ENCODE data around the gene AK6. TPM values are rescaled to one million over a fixed set of nuclear protein-coding genes. Genes with fewer than 3 reads are reported as not detected.

Gene AK6
- total RNA-seq, 1 experiment from 2014 or later: 37.4 TPM

DNA sequence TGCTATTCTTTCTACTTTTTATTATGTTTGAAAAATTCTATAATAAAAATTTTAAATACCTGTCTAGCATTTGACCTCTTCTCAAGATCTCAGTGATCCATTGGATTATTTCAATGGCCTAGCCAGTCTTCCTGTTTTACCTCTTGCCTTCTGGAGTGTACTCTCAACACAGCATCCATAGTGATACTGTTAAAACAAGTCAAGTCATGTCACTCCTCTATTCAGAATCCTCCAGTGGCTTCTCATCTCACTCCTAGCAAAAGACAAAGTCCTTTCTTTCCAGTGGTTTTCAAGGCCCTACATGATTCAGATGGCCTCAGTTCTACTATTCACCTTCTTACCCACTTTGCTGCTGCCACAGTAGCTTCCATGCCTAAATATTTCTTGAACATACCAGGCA, 47.4 kb upstream of the AK6 start:
- Histone ChIP-seq H3K27ac (ENCODE audit: low read length) (no peak overlapping the region), H3K4me3 (ENCODE audit: low read length) (peak overlapping the region; percentile 85)

DNA sequence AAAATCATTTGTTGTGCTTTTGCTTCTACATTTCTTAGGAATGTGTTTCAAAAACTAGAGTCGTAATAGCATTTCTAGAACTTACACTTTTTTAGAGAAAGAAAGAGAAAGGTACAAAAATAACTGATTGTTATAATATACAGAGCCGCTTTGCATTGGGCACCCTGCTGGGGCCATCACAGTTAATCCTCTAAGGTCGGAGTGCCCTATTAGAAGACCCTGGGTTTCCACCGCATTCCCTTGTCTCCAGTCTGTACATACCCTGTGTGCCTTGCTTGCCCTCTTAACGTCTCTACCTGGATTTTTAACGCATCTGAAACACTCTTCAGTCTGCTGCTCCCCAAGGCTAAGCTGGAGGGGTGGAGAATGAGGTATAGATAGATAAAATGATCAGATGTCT, 46.9 kb upstream of the AK6 start:
- POLR2A ChIA-PET (ENCODE audit: unreplicated experiment): no interaction called here
- CTCF ChIA-PET: no interaction called here
- H3K9me2 ChIP-seq (replicated peaks; ENCODE audit: low read length): no peaks in the 10 kb centered on the region
- peak overlapping the region; percentile 88 for H3K9ac ChIP-seq (ENCODE audit: low read length)
- H3F3A ChIP-seq (ENCODE audit: low read length, unreplicated experiment): no peaks in the 10 kb centered on the region
- DNase-seq (no peak), ATAC-seq (no peak)
- H3K4me1 ChIP-seq (ENCODE audit: insufficient read depth, low read length): peaks cover 7% of the 10 kb centered on the region; the same call in 1 of the 2 replicates
- no peaks in the 10 kb centered on the region for H3K27me3 ChIP-seq (ENCODE audit: low read length)
- TF ChIP-seq, protein P1, sequence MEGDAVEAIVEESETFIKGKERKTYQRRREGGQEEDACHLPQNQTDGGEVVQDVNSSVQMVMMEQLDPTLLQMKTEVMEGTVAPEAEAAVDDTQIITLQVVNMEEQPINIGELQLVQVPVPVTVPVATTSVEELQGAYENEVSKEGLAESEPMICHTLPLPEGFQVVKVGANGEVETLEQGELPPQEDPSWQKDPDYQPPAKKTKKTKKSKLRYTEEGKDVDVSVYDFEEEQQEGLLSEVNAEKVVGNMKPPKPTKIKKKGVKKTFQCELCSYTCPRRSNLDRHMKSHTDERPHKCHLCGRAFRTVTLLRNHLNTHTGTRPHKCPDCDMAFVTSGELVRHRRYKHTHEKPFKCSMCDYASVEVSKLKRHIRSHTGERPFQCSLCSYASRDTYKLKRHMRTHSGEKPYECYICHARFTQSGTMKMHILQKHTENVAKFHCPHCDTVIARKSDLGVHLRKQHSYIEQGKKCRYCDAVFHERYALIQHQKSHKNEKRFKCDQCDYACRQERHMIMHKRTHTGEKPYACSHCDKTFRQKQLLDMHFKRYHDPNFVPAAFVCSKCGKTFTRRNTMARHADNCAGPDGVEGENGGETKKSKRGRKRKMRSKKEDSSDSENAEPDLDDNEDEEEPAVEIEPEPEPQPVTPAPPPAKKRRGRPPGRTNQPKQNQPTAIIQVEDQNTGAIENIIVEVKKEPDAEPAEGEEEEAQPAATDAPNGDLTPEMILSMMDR (conservative IDR thresholded peaks at IDR 0.05; ENCODE audit: low read depth, low read length): no peak
- TF ChIP-seq EZH2 (IDR thresholded peaks at IDR 0.05; ENCODE audit: low read length, unreplicated experiment) (no peak), EZH2phosphoT487 (IDR thresholded peaks at IDR 0.05; ENCODE audit: borderline replicate concordance, low read length) (no peak)
- no TSS peak for BruUV-seq (replicated peaks)
- H3K79me2 ChIP-seq (ENCODE audit: low read length): peaks cover 39% of the 10 kb centered on the region
- intact Hi-C loops (cut with micrococcal nuclease): no loop called here
- H4K20me1 ChIP-seq (ENCODE audit: low read length): no peaks in the 10 kb centered on the region
- peak overlapping the region; percentile 85 for H3K4me3 ChIP-seq (ENCODE audit: low read length)
- H3K36me3 ChIP-seq (ENCODE audit: low read depth, low read length): peaks cover 11% of the 10 kb centered on the region; the same call in 1 of the 2 replicates
- H3K9me3 ChIP-seq (ENCODE audit: low read length): no peaks in the 10 kb centered on the region
- peak overlapping the region; percentile 95 for H3K4me2 ChIP-seq (ENCODE audit: low read length)
- peak overlapping the region; percentile 83 for H3K27ac ChIP-seq (ENCODE audit: low read length)
- peak overlapping the region; percentile 93 for H2AFZ ChIP-seq (ENCODE audit: low read length)

More for the DNA sequence above, 47.4 kb upstream of the AK6 start:
- no peaks in the 10 kb centered on the region for H4K20me1 ChIP-seq (ENCODE audit: low read length)
- H3K4me1 ChIP-seq (ENCODE audit: insufficient read depth, low read length): peaks cover 7% of the 10 kb centered on the region; the same call in 1 of the 2 replicates
- H2AFZ ChIP-seq (ENCODE audit: low read length): no peak overlapping the region
- ATAC-seq (no peak), DNase-seq (no peak)
- H3K79me2 ChIP-seq (ENCODE audit: low read length): peaks cover 42% of the 10 kb centered on the region
- H3K36me3 ChIP-seq (ENCODE audit: low read depth, low read length): peaks cover 11% of the 10 kb centered on the region; the same call in 1 of the 2 replicates
- H3K27me3 ChIP-seq (ENCODE audit: low read length): no peaks in the 10 kb centered on the region
- TF ChIP-seq EZH2phosphoT487 (IDR thresholded peaks at IDR 0.05; ENCODE audit: borderline replicate concordance, low read length) (no peak), EZH2 (IDR thresholded peaks at IDR 0.05; ENCODE audit: low read length, unreplicated experiment) (no peak)
- TF ChIP-seq, protein P1 (conservative IDR thresholded peaks at IDR 0.05; ENCODE audit: low read depth, low read length): no peak
- CTCF ChIA-PET: no interaction called here
- peak overlapping the region; percentile 95 for H3K4me2 ChIP-seq (ENCODE audit: low read length)
- no peaks in the 10 kb centered on the region for H3K9me3 ChIP-seq (ENCODE audit: low read length)
- H3K9ac ChIP-seq (ENCODE audit: low read length): no peak overlapping the region
- no peaks in the 10 kb centered on the region for H3F3A ChIP-seq (ENCODE audit: low read length, unreplicated experiment)
- BruUV-seq (replicated peaks): no TSS peak
- intact Hi-C loops (cut with micrococcal nuclease): no loop called here
- POLR2A ChIA-PET (ENCODE audit: unreplicated experiment): no interaction called here
- H3K9me2 ChIP-seq (replicated peaks; ENCODE audit: low read length): no peaks in the 10 kb centered on the region

DNA sequence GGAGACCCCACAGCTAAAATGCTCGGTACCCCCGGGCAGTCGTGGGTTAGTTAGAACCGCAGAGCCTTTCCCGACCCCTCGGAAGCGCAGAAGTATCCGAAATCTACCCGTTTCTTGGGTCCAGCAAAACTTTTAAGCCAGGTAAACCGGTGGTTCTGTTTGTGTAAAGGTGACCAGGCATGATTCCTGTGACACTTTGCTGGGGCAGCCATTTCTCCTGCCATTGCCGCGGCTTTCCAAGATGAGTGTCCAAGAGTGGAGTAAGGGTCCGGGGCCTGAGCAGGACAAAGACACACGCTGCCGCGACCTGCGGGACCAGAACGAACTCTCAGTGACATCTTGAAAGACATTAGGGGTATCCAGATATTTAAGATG, 46.3 kb upstream of the AK6 start:
- intact Hi-C loops (cut with micrococcal nuclease): loop anchor here (1.0 kb wide), 1 partner anchor 78 kb away; no protein-coding TSS in a partner anchor
- BruUV-seq (replicated peaks): TSS peak; percentile 68
- H3K9me2 ChIP-seq (replicated peaks; ENCODE audit: low read length): no peaks in the 10 kb centered on the region
- no peaks in the 10 kb centered on the region for H3F3A ChIP-seq (ENCODE audit: low read length, unreplicated experiment)
- peaks cover 37% of the 10 kb centered on the region for H3K79me2 ChIP-seq (ENCODE audit: low read length)
- DNase-seq (peak; percentile 27), ATAC-seq (peak; percentile 19)
- H4K20me1 ChIP-seq (ENCODE audit: low read length): no peaks in the 10 kb centered on the region
- H3K36me3 ChIP-seq (ENCODE audit: low read depth, low read length): peaks cover 11% of the 10 kb centered on the region; the same call in 1 of the 2 replicates
- TF ChIP-seq EZH2phosphoT487 (IDR thresholded peaks at IDR 0.05; ENCODE audit: borderline replicate concordance, low read length) (no peak), EZH2 (IDR thresholded peaks at IDR 0.05; ENCODE audit: low read length, unreplicated experiment) (no peak)
- TF ChIP-seq, protein P1 (conservative IDR thresholded peaks at IDR 0.05; ENCODE audit: low read depth, low read length): no peak
- H3K9ac ChIP-seq (ENCODE audit: low read length): peak overlapping the region; percentile 88
- H2AFZ ChIP-seq (ENCODE audit: low read length): peak overlapping the region; percentile 93
- H3K27ac ChIP-seq (ENCODE audit: low read length): peak overlapping the region; percentile 83
- ChIA-PET CTCF (no interaction called here), POLR2A (ENCODE audit: unreplicated experiment) (no interaction called here)
- H3K4me3 ChIP-seq (ENCODE audit: low read length): peak overlapping the region; percentile 85
- H3K27me3 ChIP-seq (ENCODE audit: low read length): no peaks in the 10 kb centered on the region
- no peaks in the 10 kb centered on the region for H3K9me3 ChIP-seq (ENCODE audit: low read length)
- peaks cover 7% of the 10 kb centered on the region; the same call in 1 of the 2 replicates for H3K4me1 ChIP-seq (ENCODE audit: insufficient read depth, low read length)
- H3K4me2 ChIP-seq (ENCODE audit: low read length): peak overlapping the region; percentile 95

Data from PC-3 (cell line).